ENCODE measurements around the gene OSER1. TPM values are rescaled to one million over a fixed set of nuclear protein-coding genes. Genes with fewer than 3 reads are reported as not detected.

Gene OSER1
- total RNA-seq, 3 donors from 2014 or later (not counting 1 experiment from before 2014, with no cell fraction given), result 72.3 to 93.9 (median 78.3) TPM

- DNase-seq (no peak), ATAC-seq (no peak)
- no peak for TF ChIP-seq CTCF (IDR thresholded peaks at IDR 0.05)
- H3K36me3 ChIP-seq (ENCODE audit: control insufficient read depth, insufficient read depth, low read length), result no peaks in the 10 kb centered on the region
- H3K4me1 ChIP-seq (ENCODE audit: control insufficient read depth, insufficient read depth, low read length), result no peaks in the 10 kb centered on the region
- no peaks in the 10 kb centered on the region for H3K27me3 ChIP-seq (ENCODE audit: control insufficient read depth, insufficient read depth, low read length)
- no peaks in the 10 kb centered on the region for H3K9me3 ChIP-seq (ENCODE audit: control insufficient read depth, insufficient read depth, low read length)
- H3K4me3 Mint-ChIP-seq, result no peak overlapping the region
- peaks cover 0 to 2% of the 10 kb centered on the region in 2 donors for H3K27me3 Mint-ChIP-seq (ENCODE audit: low read depth in 2 of 2)
- intact Hi-C loops (cut with micrococcal nuclease), result no loop called here
- no peaks in the 10 kb centered on the region for H3K36me3 Mint-ChIP-seq
- no peak overlapping the region for H3K4me3 ChIP-seq (ENCODE audit: low read length)
- no peaks in the 10 kb centered on the region for H3K9me3 Mint-ChIP-seq
- H3K4me1 Mint-ChIP-seq, result no peaks in the 10 kb centered on the region
- no CpG with 5 or more reads among the region's 1 CpG for WGBS (ENCODE audit: insufficient coverage)
- no peak overlapping the region for H3K27ac Mint-ChIP-seq
- no peak overlapping the region for H3K27ac ChIP-seq (ENCODE audit: low read length)
Measured at GRCh38 chr20:44255942-44256341, 45.4 kb upstream of the OSER1 start.

- H3K36me3 Mint-ChIP-seq, result no peaks in the 10 kb centered on the region
- no peaks in the 10 kb centered on the region for H3K27me3 ChIP-seq (ENCODE audit: control insufficient read depth, insufficient read depth, low read length)
- ATAC-seq, result no peak
- H3K4me3 ChIP-seq (ENCODE audit: low read length), result no peak overlapping the region
- DNase-seq, result no peak
- H3K4me3 Mint-ChIP-seq, result no peak overlapping the region
- H3K9me3 ChIP-seq (ENCODE audit: control insufficient read depth, insufficient read depth, low read length), result no peaks in the 10 kb centered on the region
- no peaks in the 10 kb centered on the region for H3K9me3 Mint-ChIP-seq
- H3K27me3 Mint-ChIP-seq (ENCODE audit: low read depth in 2 of 2), result peaks cover 2 to 7% of the 10 kb centered on the region in 2 donors
- no peak overlapping the region for H3K27ac ChIP-seq (ENCODE audit: low read length)
- 92% methylated on average over 8 of the region's 8 CpGs for WGBS (ENCODE audit: insufficient coverage)
- no peak overlapping the region for H3K27ac Mint-ChIP-seq
- H3K36me3 ChIP-seq (ENCODE audit: control insufficient read depth, insufficient read depth, low read length), result no peaks in the 10 kb centered on the region
- H3K4me1 ChIP-seq (ENCODE audit: control insufficient read depth, insufficient read depth, low read length), result no peaks in the 10 kb centered on the region
- intact Hi-C loops (cut with micrococcal nuclease), result no loop called here
- no peak for TF ChIP-seq CTCF (IDR thresholded peaks at IDR 0.05)
- no peaks in the 10 kb centered on the region for H3K4me1 Mint-ChIP-seq
Measured at GRCh38 chr20:44254073-44254472, 43.5 kb upstream of the OSER1 start.

- Histone ChIP-seq H3K27me3 (ENCODE audit: control insufficient read depth, insufficient read depth, low read length) (no peaks in the 10 kb centered on the region), H3K9me3 (ENCODE audit: control insufficient read depth, insufficient read depth, low read length) (no peaks in the 10 kb centered on the region), H3K36me3 (ENCODE audit: control insufficient read depth, insufficient read depth, low read length) (no peaks in the 10 kb centered on the region), H3K27ac (ENCODE audit: low read length) (no peak overlapping the region), H3K4me1 (ENCODE audit: control insufficient read depth, insufficient read depth, low read length) (no peaks in the 10 kb centered on the region), H3K4me3 (ENCODE audit: low read length) (no peak overlapping the region)
- intact Hi-C loops (cut with micrococcal nuclease), result no loop called here
- H3K27me3 Mint-ChIP-seq (ENCODE audit: low read depth in 2 of 2), result peaks cover 2 to 7% of the 10 kb centered on the region in 2 donors
- TF ChIP-seq CTCF (IDR thresholded peaks at IDR 0.05), result no peak
- H3K9me3 Mint-ChIP-seq, result no peaks in the 10 kb centered on the region
- no peak for ATAC-seq
- H3K4me3 Mint-ChIP-seq, result no peak overlapping the region
- 87% methylated on average over 3 of the region's 3 CpGs for WGBS (ENCODE audit: insufficient coverage)
- no peaks in the 10 kb centered on the region for H3K36me3 Mint-ChIP-seq
- no peaks in the 10 kb centered on the region for H3K4me1 Mint-ChIP-seq
- no peak overlapping the region for H3K27ac Mint-ChIP-seq
- no peak for DNase-seq
Measured at GRCh38 chr20:44253528-44253927, 43.0 kb upstream of the OSER1 start.

- Histone ChIP-seq H3K4me1 (ENCODE audit: control insufficient read depth, insufficient read depth, low read length) (peaks cover 7% of the 10 kb centered on the region), H3K27ac (ENCODE audit: low read length) (no peak overlapping the region), H3K4me3 (ENCODE audit: low read length) (no peak overlapping the region), H3K36me3 (ENCODE audit: control insufficient read depth, insufficient read depth, low read length) (no peaks in the 10 kb centered on the region), H3K9me3 (ENCODE audit: control insufficient read depth, insufficient read depth, low read length) (no peaks in the 10 kb centered on the region), H3K27me3 (ENCODE audit: control insufficient read depth, insufficient read depth, low read length) (peaks cover 14% of the 10 kb centered on the region)
- WGBS (ENCODE audit: insufficient coverage), result 62% methylated on average over 4 of the region's 4 CpGs
- no peaks in the 10 kb centered on the region for H3K9me3 Mint-ChIP-seq
- ATAC-seq (no peak), DNase-seq (no peak)
- H3K4me1 Mint-ChIP-seq, result peaks cover 5 to 9% of the 10 kb centered on the region in 2 donors
- no peak for TF ChIP-seq CTCF (IDR thresholded peaks at IDR 0.05)
- intact Hi-C loops (cut with micrococcal nuclease), result no loop called here
- no peak overlapping the region for H3K27ac Mint-ChIP-seq
- H3K4me3 Mint-ChIP-seq, result no peak overlapping the region
- H3K27me3 Mint-ChIP-seq (ENCODE audit: low read depth in 2 of 2), result peaks cover 14 to 15% of the 10 kb centered on the region in 2 donors
- no peaks in the 10 kb centered on the region for H3K36me3 Mint-ChIP-seq
Measured at GRCh38 chr20:44251284-44251683, 40.7 kb upstream of the OSER1 start.
